PC-3 (cell line): Measurements from ENCODE around the gene CRELD2. TPM values are rescaled to one million over a fixed set of nuclear protein-coding genes. Genes with fewer than 3 reads are reported as not detected.

Experiments
- ATAC-seq: fragments of 200-7000 bp; cut with Tn5 transposase; 2 replicates; pipeline ENCODE4 v1.9.1; 2020; ENCODE audit warnings: mild to moderate bottlenecking, moderate library complexity
- BruUV-seq: library from RNA; stranded (reverse); fragments of 400-500 nt; replicated peaks from 2 replicates; lab custom pipeline; 2021; lab: Mats Ljungman, UMichigan
- CTCF ChIA-PET: fragments of 300-600 bp; sonication (Branson Sonifier 250); formaldehyde crosslinking; loops from one replicate; lab custom pipeline; 2022; ENCODE audit warnings: antibody characterized with exemption; lab: Charles Lee
- POLR2A ChIA-PET: fragments of 300-600 bp; sonication (Branson Sonifier 250); formaldehyde crosslinking; loops from one replicate; lab custom pipeline; 2022; ENCODE audit warnings: antibody characterized with exemption; ENCODE audit not compliant: unreplicated experiment; lab: Charles Lee
- DNase-seq: peaks from one replicate; pipeline ENCODE4 v3.0.0-alpha.2; 2015
- H2AFZ ChIP-seq: fragments of 300-600 bp; sonication (generic); 2 replicates; pipeline ENCODE4 v1.6.0; 2016; ENCODE audit warnings: antibody characterized with exemption, low read length
- H3F3A ChIP-seq: fragments of 300-600 bp; sonication (generic); one replicate; pipeline ENCODE4 v1.6.0; 2017; ENCODE audit warnings: antibody characterized with exemption, low read length, control low read depth, mild to moderate bottlenecking; ENCODE audit not compliant: unreplicated experiment
- H3K27ac ChIP-seq: fragments of 300-600 bp; sonication (generic); 2 replicates; pipeline ENCODE4 v1.5.1; 2016; ENCODE audit warnings: mild to moderate bottlenecking, low read length
- H3K27me3 ChIP-seq: fragments of 300-600 bp; sonication (generic); 2 replicates; pipeline ENCODE4 v1.6.1; 2016; ENCODE audit warnings: low read length, mixed read lengths
- H3K36me3 ChIP-seq: fragments of 300-600 bp; sonication (generic); 2 replicates; pipeline ENCODE4 v1.6.1; 2016; ENCODE audit warnings: low read depth, mixed run types, low read length, mixed read lengths
- H3K4me1 ChIP-seq: fragments of 300-600 bp; sonication (generic); 2 replicates; pipeline ENCODE4 v1.5.1; 2016; ENCODE audit warnings: low read length; ENCODE audit not compliant: insufficient read depth
- H3K4me2 ChIP-seq: fragments of 300-600 bp; sonication (generic); 2 replicates; pipeline ENCODE4 v1.6.0; 2016; ENCODE audit warnings: low read length
- H3K4me3 ChIP-seq: fragments of 300-600 bp; sonication (generic); 2 replicates; pipeline ENCODE4 v1.5.1; 2016; ENCODE audit warnings: mild to moderate bottlenecking, low read length, mixed read lengths
- H3K79me2 ChIP-seq: fragments of 300-600 bp; sonication (generic); 2 replicates; pipeline ENCODE4 v1.6.1; 2017; ENCODE audit warnings: low read length, mixed read lengths
- H3K9ac ChIP-seq: fragments of 300-600 bp; sonication (generic); 2 replicates; pipeline ENCODE4 v1.6.0; 2016; ENCODE audit warnings: mild to moderate bottlenecking, low read length
- H3K9me2 ChIP-seq: fragments of 300-600 bp; sonication (generic); replicated peaks from 2 replicates; pipeline ENCODE4 v1.6.1; 2016; ENCODE audit warnings: mixed run types, low read length, mixed read lengths
- H3K9me3 ChIP-seq: fragments of 300-600 bp; sonication (generic); 2 replicates; pipeline ENCODE4 v1.6.1; 2016; ENCODE audit warnings: low read length, mixed read lengths
- H4K20me1 ChIP-seq: fragments of 300-600 bp; sonication (generic); 2 replicates; pipeline ENCODE4 v1.6.1; 2016; ENCODE audit warnings: low read length, mixed read lengths
- CTCF ChIP-seq: fragments of 300-600 bp; sonication (generic); conservative IDR thresholded peaks from 2 replicates; pipeline ENCODE4 v1.5.1; 2017; ENCODE audit warnings: antibody characterized with exemption, low read depth, mild to moderate bottlenecking, low read length
- EZH2 ChIP-seq: fragments of 300-600 bp; sonication (generic); IDR thresholded peaks from one replicate; pipeline ENCODE4 v1.6.1; 2017; ENCODE audit warnings: antibody characterized with exemption, mild to moderate bottlenecking, low read length; ENCODE audit not compliant: unreplicated experiment
- EZH2phosphoT487 ChIP-seq: fragments of 300-600 bp; sonication (generic); IDR thresholded peaks from 2 replicates; pipeline ENCODE4 v1.6.1; 2018; ENCODE audit warnings: mild to moderate bottlenecking, antibody characterized with exemption, low read length, borderline replicate concordance
- intact Hi-C: fragments of 100-400 bp; cut with micrococcal nuclease; formaldehyde crosslinking; loops from 2 replicates; pipeline ENCODE4 v1.9.0; 2023
- total RNA-seq: library from RNA; depleted of rRNA; stranded (reverse); fragments of >200 nt; gene quantifications from 2 replicates; pipeline ENCODE4 v1.2.3, GENCODE V29; 2014

CRELD2 gene
- total RNA-seq, 1 experiment from 2014 or later: 71.3 TPM

- POLR2A ChIA-PET: no interaction called here
- no peaks in the 10 kb centered on the region for H3K36me3 ChIP-seq
- CTCF ChIA-PET: no interaction called here
- no peak overlapping the region for H3K4me3 ChIP-seq
- no peak for ATAC-seq
- intact Hi-C loops: no loop called here
- H3K79me2 ChIP-seq: no peaks in the 10 kb centered on the region
- DNase-seq: no peak
- no peaks in the 10 kb centered on the region for H3K27me3 ChIP-seq
- H3K27ac ChIP-seq: no peak overlapping the region
- TF ChIP-seq EZH2: no peak
- H3K4me2 ChIP-seq: no peak overlapping the region
- H3K9me3 ChIP-seq: no peaks in the 10 kb centered on the region
- H4K20me1 ChIP-seq: no peaks in the 10 kb centered on the region
- H3K9me2 ChIP-seq: no peaks in the 10 kb centered on the region
- no peak overlapping the region for H2AFZ ChIP-seq
- no TSS peak for BruUV-seq
- H3K4me1 ChIP-seq: peaks cover 32% of the 10 kb centered on the region
- H3F3A ChIP-seq: no peaks in the 10 kb centered on the region
- no peak overlapping the region for H3K9ac ChIP-seq
Observed at GRCh38 chr22:49946612-49947295, 28.3 kb downstream of the CRELD2 start.

- Histone ChIP-seq H3F3A (no peaks in the 10 kb centered on the region), H3K9me2 (no peaks in the 10 kb centered on the region), H3K9ac (no peak overlapping the region), H4K20me1 (no peaks in the 10 kb centered on the region), H3K79me2 (no peaks in the 10 kb centered on the region), H3K4me3 (no peak overlapping the region), H2AFZ (no peak overlapping the region), H3K36me3 (no peaks in the 10 kb centered on the region), H3K4me2 (no peak overlapping the region), H3K27ac (no peak overlapping the region), H3K27me3 (no peaks in the 10 kb centered on the region), H3K9me3 (no peaks in the 10 kb centered on the region), H3K4me1 (peaks cover 37% of the 10 kb centered on the region)
- POLR2A ChIA-PET: no interaction called here
- CTCF ChIA-PET: no interaction called here
- ATAC-seq (no peak), DNase-seq (no peak)
- no TSS peak for BruUV-seq
- intact Hi-C loops: no loop called here
- no peak for TF ChIP-seq EZH2phosphoT487
- TF ChIP-seq CTCF: no peak
- TF ChIP-seq EZH2: no peak
Observed at GRCh38 chr22:49947296-49947622, 28.8 kb downstream of the CRELD2 start.

- H3K9ac ChIP-seq: peak overlapping the region; percentile 58
- H3K4me3 ChIP-seq: no peak overlapping the region; the same call in 1 of the 2 replicates
- H3K27me3 ChIP-seq: no peaks in the 10 kb centered on the region
- peak overlapping the region; percentile 71 for H3K4me2 ChIP-seq
- H3F3A ChIP-seq: no peaks in the 10 kb centered on the region
- CTCF ChIA-PET: no interaction called here
- POLR2A ChIA-PET: no interaction called here
- H3K9me2 ChIP-seq: no peaks in the 10 kb centered on the region
- no peaks in the 10 kb centered on the region for H3K79me2 ChIP-seq
- TSS peak; percentile 31 for BruUV-seq
- H3K27ac ChIP-seq: peak overlapping the region; percentile 81
- TF ChIP-seq EZH2phosphoT487 (no peak), EZH2 (no peak), CTCF (no peak)
- intact Hi-C loops: no loop called here
- no peak overlapping the region for H2AFZ ChIP-seq
- ATAC-seq (no peak), DNase-seq (no peak)
- no peaks in the 10 kb centered on the region for H4K20me1 ChIP-seq
- H3K9me3 ChIP-seq: no peaks in the 10 kb centered on the region
- H3K4me1 ChIP-seq: peaks cover 42% of the 10 kb centered on the region
- H3K36me3 ChIP-seq: no peaks in the 10 kb centered on the region
Observed at GRCh38 chr22:49948116-49948957, 29.9 kb downstream of the CRELD2 start.
